Upper lobe of right lung (tissue), 1 donor: Measurements from ENCODE around the gene ST8SIA2. TPM values are rescaled to one million over a fixed set of nuclear protein-coding genes. Genes with fewer than 3 reads are reported as not detected.

ENCODE experiments used
- ATAC-seq: fragments of 200-7000 bp; cut with Tn5 transposase; one replicate; pipeline ENCODE4 v1.9.1; 2020; ENCODE audit warnings: mild to moderate bottlenecking, moderate library complexity
- DNase-seq: peaks from one replicate; pipeline ENCODE4 v3.0.0-alpha.2; 2020
- H3K27ac ChIP-seq: fragments of 200-600 bp; one replicate; pipeline ENCODE4 v1.8.0; 2022
- H3K27me3 ChIP-seq: fragments of 200-600 bp; one replicate; pipeline ENCODE4 v1.8.0; 2022; ENCODE audit warnings: mild to moderate bottlenecking
- H3K36me3 ChIP-seq: fragments of 200-600 bp; one replicate; pipeline ENCODE4 v1.8.0; 2022
- H3K4me1 ChIP-seq: fragments of 200-600 bp; one replicate; pipeline ENCODE4 v1.8.0; 2022
- H3K4me3 ChIP-seq: fragments of 200-600 bp; one replicate; pipeline ENCODE4 v1.8.0; 2022; ENCODE audit warnings: mild to moderate bottlenecking
- H3K9me3 ChIP-seq: fragments of 200-600 bp; one replicate; pipeline ENCODE4 v1.8.0; 2022
- intact Hi-C: fragments of 100-400 bp; cut with DNase I; formaldehyde crosslinking; loops from one replicate; pipeline ENCODE4 v1.11.0; 2022
- total RNA-seq: library from RNA; stranded (reverse); fragmentation: NEBNext Ultra II Directional; extraction: Animal tissue kit (Norgen Biotek cat#: 25700); gene quantifications from one replicate; pipeline ENCODE4 v1.2.1, GENCODE V29; 2021
- TF ChIP-seq, protein P1 (sequence below): fragments of 200-600 bp; IDR thresholded peaks from one replicate; pipeline ENCODE4 v1.8.0; 2022; ENCODE audit warnings: antibody characterized with exemption
- donor health status: DM: no; HTN: yes; CAD: no; lungs with severe emphysema.

Gene ST8SIA2
- total RNA-seq, 1 donor from 2014 or later: not detected

- TF ChIP-seq, protein P1, sequence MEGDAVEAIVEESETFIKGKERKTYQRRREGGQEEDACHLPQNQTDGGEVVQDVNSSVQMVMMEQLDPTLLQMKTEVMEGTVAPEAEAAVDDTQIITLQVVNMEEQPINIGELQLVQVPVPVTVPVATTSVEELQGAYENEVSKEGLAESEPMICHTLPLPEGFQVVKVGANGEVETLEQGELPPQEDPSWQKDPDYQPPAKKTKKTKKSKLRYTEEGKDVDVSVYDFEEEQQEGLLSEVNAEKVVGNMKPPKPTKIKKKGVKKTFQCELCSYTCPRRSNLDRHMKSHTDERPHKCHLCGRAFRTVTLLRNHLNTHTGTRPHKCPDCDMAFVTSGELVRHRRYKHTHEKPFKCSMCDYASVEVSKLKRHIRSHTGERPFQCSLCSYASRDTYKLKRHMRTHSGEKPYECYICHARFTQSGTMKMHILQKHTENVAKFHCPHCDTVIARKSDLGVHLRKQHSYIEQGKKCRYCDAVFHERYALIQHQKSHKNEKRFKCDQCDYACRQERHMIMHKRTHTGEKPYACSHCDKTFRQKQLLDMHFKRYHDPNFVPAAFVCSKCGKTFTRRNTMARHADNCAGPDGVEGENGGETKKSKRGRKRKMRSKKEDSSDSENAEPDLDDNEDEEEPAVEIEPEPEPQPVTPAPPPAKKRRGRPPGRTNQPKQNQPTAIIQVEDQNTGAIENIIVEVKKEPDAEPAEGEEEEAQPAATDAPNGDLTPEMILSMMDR: no peak
- no peaks in the 10 kb centered on the region for H3K36me3 ChIP-seq
- H3K27me3 ChIP-seq: no peaks in the 10 kb centered on the region
- H3K4me1 ChIP-seq: no peaks in the 10 kb centered on the region
- H3K4me3 ChIP-seq: no peak overlapping the region
- H3K9me3 ChIP-seq: no peaks in the 10 kb centered on the region
- intact Hi-C loops: no loop called here
- no peak for DNase-seq
- ATAC-seq: no peak
- H3K27ac ChIP-seq: no peak overlapping the region
Measured at GRCh38 chr15:92425578-92426225, 32.0 kb downstream of the ST8SIA2 start.

DNA sequence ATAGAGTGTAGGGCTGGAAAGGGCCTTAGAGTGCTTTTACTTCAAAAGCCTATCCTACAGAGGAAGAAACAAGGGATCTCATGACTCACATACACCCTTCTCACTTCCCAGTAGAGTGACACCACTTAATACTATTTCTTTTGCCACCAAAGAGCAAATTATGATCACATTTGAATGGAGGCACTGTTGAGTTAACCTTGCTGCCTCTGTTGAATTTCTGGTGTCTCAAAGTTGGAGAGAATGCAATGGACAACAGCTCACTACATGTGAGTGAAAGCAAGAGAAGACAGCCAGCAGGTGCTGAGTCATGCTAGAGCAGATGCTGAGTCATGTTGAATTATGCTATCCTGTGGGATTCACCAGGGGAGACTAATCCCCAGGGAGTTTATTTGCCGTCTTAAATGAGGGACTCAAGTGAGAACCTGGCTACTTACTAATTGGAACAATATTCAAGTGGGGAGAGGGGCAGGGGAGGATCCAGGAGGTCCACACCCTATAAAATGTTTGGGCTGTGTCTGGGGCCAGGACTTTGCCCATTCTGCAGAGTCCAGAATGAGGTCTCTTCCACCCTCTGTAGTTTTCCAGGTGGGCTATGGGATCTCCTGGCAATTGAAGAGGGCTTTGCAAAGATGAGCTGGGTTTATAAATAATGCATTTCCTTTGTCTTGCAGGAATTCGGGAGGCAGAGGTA lies 35.8 kb downstream of the ST8SIA2 start:
- Histone ChIP-seq H3K9me3 (no peaks in the 10 kb centered on the region), H3K4me3 (no peak overlapping the region), H3K4me1 (no peaks in the 10 kb centered on the region), H3K27me3 (no peaks in the 10 kb centered on the region), H3K36me3 (no peaks in the 10 kb centered on the region), H3K27ac (no peak overlapping the region)
- TF ChIP-seq, protein P1: no peak
- ATAC-seq (no peak), DNase-seq (no peak)
- intact Hi-C loops: no loop called here

DNA sequence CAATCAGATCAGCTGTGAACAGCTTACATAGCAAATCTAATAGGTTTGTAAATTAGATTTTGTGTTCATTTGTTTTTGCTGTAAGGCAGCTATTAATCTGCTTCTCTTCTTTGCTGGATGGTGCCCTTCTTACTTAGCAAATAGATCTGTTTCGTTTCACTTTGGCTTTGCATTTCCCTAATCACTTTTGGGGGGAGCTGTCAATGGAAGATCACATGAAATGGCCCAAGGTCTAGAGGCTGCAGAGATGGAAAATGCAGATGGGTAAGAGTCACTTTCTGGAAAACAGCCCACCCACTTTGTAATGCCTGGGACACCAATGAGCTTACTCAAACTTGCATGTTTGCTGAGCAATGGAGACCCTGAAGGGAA lies 36.4 kb downstream of the ST8SIA2 start:
- H3K27me3 ChIP-seq: no peaks in the 10 kb centered on the region
- H3K4me3 ChIP-seq: no peak overlapping the region
- no peaks in the 10 kb centered on the region for H3K36me3 ChIP-seq
- H3K4me1 ChIP-seq: no peaks in the 10 kb centered on the region
- no peaks in the 10 kb centered on the region for H3K9me3 ChIP-seq
- ATAC-seq (no peak), DNase-seq (no peak)
- no peak overlapping the region for H3K27ac ChIP-seq
- TF ChIP-seq, protein P1: no peak
- intact Hi-C loops: no loop called here

GRCh38 chr15:92435145-92435544 lies 41.5 kb downstream of the ST8SIA2 start:
- Histone ChIP-seq H3K4me3 (no peak overlapping the region), H3K9me3 (no peaks in the 10 kb centered on the region), H3K27me3 (peaks cover 3% of the 10 kb centered on the region), H3K27ac (no peak overlapping the region), H3K4me1 (no peaks in the 10 kb centered on the region), H3K36me3 (no peaks in the 10 kb centered on the region)
- ATAC-seq (no peak), DNase-seq (no peak)
- TF ChIP-seq, protein P1: no peak
- intact Hi-C loops: no loop called here

- Histone ChIP-seq H3K4me1 (no peaks in the 10 kb centered on the region), H3K36me3 (no peaks in the 10 kb centered on the region), H3K4me3 (no peak overlapping the region), H3K27ac (no peak overlapping the region), H3K27me3 (peaks cover 3% of the 10 kb centered on the region), H3K9me3 (no peaks in the 10 kb centered on the region)
- no peak for DNase-seq
- TF ChIP-seq, protein P1: no peak
- no peak for ATAC-seq
- intact Hi-C loops: no loop called here
Measured at GRCh38 chr15:92438471-92438870, 44.8 kb downstream of the ST8SIA2 start.
